GM21423 (cell line): Measurements from ENCODE around the gene MIEN1.
A peak's percentile ranks its signal among the peaks of the same experiment; 100 is the strongest.
"Not testable (repeated sequence)": the region's sequence is repeated elsewhere in the genome, so short reads cannot be mapped to it uniquely, and the experiment has no call there.

ENCODE experiments used
- ATAC-seq: cut with Tn5 transposase; IDR thresholded peaks from one replicate; pipeline ENCODE4 v1.9.1; 2021; ENCODE audit warnings: mild to moderate bottlenecking, moderate library complexity; ENCODE audit not compliant: unreplicated experiment

MIEN1 gene, protein sequence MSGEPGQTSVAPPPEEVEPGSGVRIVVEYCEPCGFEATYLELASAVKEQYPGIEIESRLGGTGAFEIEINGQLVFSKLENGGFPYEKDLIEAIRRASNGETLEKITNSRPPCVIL

DNA sequence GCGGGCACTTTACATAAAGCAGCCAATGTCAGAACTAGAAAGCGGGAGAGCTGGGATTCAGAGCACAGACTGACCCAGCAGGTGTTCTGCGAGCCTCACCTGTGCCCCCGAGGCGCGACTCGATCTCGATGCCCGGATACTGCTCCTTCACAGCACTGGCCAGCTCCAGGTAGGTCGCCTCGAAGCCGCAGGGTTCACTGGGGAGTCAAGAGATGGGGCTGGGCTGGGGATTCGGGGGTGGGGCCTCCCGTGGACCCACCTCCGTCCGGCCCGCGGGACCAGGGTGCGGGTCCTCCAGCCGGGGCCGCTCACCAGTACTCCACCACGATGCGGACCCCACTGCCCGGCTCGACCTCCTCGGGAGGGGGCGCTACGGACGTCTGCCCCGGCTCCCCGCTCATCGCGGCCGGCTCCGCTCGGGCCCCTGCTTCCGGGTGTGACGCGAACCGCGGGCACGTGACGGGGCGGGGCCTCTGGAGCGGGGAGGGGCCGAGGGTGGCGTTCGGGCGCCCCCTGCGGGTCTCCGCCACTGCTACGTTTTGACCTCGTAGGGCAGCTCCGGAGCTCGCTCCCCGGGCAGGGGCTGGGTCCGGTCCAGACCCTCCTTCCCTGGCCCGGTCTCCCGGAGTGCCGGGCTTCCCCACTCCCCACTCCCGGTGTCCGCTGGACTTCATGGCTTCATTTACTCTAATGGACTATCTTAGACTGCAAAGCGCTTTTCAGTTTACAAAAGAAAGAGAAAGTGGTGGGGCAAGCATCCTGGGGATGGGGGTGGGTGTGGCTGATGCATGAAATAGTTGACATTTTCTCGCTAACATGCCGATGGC, at the start of gene MIEN1:
Gene MIEN1 (minus strand): TSS at position 438 of the 827 bp plus-strand sequence. CDS start 37 bp downstream, at position 401.
- ATAC-seq, result peak; percentile 86

DNA sequence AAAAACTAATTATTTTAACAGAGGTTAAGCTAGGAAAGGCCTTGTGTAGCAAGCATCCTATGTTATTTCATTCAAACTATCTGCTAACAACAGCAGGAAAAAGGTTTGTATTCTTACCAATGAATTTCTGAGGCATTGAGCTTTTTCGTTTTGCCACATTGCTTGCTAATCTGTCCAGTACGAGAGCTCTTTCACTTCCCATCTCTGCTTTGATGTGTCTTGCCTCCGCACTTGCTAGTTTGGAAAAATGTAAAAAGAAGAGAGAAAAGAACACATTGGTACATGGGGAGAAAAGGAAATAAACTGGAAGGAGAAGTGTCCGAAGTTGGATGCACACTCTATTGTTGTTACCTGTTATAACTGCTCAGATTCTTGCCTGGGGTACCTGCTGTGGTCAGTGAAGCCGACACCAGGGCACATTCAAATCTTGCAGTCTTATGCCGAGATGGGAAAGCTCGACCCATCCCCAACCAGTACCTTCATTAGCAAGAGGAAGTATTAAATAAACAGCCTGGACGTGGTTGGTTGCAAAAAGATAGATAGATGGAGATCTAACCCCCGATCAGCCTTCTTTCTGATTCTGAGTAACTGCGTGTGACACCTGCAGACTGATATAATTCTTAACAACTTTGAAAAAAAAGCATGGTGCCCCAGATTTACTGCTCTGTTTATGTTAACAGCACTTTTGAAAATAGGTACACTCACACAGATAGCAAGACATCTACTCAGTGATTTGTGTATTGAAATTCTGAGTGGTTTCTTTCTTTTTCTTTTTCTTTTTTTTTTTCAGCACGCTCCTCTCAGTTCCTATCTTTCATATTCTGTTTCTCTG, 47.4 kb upstream of the MIEN1 start:
- no peak for ATAC-seq

DNA sequence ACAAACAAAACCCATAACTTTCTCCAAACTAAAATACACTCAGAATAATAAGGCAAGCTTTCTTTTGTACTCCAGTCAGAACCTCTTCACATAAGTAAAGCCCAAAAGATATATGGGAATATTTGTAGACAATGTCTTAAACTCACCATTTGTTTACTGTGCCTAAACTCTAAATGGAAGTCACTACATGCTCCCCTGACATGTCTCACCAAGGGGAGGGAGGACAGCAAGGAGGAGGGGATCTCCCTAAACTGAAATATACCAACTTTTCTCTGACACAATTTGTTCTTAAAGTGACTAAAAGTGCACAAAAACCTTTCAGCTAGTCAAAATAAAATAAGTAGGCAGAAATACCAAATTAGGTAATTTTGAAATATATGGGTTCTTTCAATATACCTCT, 45.9 kb upstream of the MIEN1 start:
- no peak for ATAC-seq

DNA sequence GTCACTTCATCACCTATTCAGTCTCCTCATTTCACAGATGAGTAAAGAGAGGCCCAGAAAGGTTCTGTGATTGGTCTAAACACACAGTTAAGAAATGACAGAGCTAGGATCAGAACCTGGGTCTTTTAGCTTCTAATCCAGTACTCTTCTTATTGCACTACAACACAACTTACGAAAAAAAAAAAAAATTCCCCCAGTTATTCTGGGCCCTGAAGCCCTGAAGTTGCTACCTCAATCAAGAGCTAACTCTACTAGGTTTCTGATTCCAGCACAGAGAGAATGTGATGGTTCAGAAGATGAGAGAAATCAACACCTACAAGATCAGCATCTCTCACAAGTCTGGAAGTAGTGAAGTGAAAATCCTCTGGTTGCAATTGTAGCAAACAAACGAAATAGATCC, 44.7 kb upstream of the MIEN1 start:
- no peak for ATAC-seq

DNA sequence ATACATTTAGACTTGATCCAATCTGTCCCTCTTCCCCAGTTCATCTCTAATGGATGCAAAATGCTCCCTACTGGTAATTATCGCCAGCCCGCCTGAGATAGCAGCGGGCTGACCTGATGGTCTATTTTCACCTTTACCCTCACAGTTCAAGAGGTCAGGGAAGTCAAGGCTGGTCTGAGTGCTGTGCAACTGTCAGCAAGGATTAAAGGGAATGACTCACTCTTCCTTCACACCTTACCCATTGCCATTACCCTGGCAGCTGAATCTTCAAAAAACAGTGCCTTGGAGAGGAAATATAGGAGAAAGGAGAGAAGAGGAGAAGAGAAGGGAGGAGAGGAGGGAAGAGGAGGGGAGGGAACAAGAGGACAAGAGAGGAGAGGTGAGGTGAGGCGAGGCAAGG, 43.7 kb upstream of the MIEN1 start:
- ATAC-seq, result no peak

DNA sequence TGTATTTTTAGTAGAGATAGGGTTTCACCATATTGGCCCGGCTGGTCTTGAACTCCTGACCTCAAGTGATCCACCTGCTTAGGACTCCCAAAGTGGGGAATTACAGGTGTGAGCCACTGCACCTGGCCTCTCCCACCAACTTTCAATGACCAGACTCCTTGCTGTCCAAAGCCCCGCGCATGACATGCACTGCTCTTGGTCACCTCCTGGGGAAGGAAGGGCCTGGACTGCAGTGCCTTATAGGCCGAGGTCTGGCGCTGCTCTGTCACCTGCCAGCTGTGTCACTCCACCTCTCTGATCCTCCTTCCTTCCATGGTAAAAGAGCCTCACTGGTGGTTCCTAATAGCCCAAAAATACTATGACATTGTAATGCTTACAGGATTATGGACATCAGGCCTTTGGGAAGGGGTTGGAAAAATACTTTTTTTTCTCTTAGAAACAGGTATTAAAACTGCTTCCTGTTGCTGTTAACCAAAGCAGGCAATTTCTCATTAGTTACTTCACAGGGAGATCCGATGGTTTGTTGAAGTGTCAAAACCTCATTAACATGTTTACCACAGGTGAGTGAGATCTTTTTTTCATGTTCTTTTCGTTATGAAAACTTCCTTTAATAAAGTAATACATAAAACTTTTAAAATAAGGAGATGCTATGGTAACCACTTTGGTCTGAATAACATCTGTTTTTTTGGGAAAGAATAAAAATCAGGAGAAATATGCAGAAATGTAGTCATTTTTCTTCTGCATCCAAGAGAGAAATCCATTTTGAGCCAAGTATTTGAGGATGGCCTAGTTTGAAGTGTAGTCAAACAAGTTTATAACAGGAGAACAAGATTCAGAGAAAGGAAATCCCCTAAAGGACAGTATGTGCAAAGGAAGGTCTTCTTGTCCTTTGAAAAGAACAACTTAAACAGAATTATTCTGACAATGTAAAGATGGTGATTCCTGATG, 42.9 kb upstream of the MIEN1 start:
- ATAC-seq, result no peak

DNA sequence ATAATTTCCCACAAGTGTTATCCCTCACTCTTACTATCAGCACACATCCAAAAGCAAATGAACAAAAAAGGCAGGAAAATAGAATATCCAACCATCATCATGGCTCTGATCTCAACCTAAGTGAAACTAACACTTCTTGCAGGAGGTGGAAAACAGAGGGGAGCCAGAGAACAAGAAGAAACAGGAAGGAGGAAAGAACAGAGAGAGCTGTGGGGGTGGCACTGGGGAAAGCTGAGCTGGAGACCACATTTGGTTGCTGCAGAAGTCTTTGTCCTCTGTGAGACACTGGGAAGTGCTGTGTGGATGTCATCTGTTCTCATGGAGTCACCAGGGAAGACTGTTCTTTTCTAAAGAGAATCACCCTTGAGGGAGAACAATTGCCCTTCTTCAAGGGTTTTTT, 42.1 kb upstream of the MIEN1 start:
- no peak for ATAC-seq

DNA sequence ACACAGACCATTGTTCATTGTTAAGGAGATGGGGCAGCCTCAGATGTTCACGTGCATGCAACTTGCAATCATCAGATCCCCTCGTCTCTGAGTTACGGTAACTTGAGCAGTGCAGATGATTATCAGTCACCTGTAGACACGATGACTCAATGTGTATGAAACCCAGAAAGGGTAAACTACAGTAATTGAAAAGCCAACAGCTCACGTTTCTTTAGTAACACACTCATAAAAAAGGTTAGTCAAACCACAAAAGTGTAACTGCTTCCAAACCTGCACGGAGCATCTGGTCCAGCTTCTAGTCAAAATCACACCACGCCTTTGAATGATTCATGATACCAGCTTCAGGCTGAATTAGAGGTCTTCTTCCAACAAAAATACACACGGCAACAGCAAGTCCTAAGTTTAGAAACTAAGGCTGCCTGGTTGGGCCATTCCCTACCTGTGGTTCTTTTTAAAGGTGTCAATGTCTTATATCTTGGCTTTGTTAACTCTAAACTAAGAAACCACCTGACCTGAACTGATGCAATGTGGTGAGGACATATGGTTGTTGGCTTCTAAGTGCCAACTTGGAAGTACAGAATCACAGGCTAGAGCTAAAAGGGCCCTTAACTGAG, 39.7 kb upstream of the MIEN1 start:
- peak; percentile 58 for ATAC-seq

DNA sequence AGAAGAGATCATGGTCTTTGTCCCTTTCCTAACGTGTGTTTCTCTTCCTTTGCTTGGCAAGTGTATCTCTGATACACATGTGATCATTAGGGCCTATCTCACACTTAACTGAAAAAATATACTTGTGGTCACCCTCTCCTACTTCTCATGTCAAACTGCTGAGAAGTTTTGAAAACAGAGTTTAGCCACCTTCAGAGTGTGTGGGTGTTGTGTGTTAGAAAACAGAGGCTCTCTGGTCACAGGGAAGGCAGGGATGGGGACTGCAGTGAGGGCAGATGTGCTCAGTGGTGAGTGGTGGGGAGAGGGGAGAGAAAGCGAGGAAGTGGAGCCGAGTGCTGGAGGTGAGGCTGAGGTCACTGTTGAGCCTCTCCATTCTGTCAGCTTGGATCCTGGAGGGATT, 36.8 kb upstream of the MIEN1 start:
- no peak for ATAC-seq

DNA sequence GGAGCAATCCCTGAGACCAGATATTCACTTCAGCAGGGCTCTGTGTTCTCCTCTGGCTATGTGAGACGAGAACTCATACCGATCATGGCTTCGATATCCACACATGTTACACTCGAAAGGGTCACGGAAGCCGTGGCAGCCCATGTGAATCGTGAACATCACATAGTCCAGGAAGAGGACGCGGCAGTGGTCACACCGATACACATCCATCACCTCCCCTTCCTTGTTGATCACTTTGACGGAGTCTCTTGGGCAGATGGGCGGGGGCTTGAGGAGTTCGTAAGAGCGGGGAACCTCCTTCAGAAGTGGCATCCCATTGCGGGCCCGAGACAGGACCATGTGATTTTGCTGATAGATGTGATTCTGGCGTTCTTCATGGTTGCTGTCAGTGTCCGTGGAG, 35.4 kb upstream of the MIEN1 start:
- no peak for ATAC-seq

DNA sequence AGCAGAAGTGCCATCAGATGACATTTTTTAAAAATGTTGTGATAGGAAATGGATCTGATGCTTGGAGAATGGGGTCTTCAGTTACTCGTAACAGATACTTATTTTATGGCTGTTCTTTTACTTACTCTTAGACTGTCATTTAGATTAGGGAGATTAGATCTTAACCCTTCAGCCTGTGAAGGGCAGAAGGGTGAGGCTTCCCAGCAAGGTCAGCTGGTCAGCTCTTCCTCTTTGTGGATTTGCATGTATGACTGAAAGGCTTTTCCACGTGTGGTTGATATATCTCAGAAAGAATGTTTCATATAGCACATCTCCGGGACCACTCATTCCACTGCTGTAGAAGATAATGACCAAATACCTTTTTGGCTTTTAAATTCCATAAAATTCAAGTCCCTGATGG, 34.8 kb upstream of the MIEN1 start:
- no peak for ATAC-seq

DNA sequence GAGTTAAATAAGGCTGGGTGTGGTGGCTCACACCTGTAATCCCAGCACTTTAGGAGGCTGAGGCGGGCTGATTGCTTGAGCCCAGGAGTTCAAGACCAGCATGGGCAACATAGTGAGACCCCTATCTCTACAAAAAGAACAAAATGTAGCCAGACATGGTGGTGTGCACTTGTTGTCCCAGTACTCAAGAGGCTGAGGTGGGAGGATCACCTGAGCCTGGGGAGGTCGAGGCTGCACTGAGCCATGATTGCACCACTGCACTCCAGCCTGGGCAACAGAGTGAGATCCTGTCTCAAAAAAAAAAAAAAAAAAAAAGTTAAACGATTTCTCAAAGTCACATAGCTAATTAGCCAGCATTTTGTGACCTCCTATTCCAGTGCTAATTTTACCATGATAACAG, 33.8 kb upstream of the MIEN1 start:
- not testable (repeated sequence) for ATAC-seq

DNA sequence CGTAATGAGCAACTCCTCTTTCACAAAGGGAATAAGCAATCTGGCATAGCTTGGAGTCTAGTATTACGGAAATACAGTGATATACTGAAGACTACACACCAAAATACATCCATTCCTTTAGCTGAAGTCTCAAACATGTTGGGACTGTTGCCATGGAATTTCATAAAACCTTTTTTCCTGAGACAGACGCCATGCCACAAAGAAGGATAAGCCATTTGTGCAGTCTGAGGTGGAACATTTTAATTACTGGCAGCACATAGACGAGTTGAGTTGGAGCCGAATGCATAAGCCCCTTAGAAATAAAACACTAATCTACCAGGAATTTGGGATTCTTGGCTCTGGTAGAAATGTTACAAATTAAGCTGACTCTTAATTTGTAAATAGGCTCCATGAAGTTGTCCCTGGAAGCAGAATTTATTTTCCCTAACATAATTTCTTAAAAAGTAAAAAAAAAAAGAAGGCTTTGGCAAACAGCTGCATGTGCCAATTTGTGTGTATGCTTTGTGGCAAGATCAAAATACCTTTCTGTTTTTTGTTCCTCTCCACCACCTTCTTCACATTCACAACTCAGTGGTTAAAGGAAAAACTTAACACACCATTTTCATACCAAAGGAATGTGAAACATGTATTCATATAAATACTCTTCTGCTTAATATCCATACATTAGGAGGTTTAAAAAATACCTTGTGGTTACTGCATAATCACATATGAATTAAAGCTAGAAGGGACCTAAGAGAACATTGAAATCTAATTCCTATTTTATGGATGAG, 32.9 kb upstream of the MIEN1 start:
- no peak for ATAC-seq

DNA sequence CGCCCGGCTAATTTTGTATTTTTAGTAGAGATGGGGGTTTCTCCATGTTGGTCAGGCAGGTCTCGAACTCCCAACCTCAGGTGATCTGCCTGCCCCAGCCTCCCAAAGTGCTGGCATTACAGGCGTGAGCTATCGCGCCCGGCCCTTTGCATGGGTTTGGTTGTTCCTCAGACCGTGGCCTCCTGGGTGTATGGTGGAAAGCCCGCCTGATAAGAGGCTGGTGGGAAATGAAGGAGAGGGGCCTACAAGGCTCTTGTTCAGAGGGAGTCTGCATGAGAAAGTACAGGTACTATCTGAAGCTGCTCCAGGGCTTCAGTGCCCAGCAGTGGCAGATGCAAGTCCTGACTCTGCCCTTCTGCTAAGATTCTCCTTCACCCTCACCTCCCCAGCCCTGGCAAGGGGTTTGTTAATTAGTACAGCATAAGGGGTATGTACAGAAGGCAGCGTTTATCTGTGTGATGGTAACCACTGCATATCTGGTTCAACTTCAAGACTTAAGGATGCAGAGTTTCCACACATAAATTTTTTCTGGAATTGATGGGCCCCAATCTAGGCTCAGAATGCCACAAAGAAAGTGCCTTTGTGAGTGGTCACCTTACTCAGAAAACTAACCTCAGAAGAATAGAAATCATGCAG, 31.6 kb upstream of the MIEN1 start:
- no peak for ATAC-seq

DNA sequence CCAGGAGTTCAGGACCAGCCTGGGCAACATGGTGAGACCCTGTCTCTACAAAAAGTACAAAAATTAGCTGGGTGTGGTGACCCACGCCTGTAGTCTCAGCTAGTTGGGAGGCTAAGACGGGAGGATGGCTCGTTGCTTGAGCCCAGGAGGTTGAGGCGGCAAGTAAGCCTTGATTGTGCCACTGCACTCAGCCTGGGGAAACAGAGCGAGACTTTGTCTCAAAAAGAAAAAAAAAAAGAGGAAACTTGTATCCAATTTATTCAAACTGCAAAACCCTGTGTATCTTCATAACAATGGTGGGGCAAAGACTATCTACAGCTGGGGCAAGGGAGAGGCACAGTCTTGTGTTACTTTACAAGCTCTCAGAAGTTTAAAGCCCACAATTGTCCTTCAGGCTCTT, 28.9 kb upstream of the MIEN1 start:
- no peak for ATAC-seq

DNA sequence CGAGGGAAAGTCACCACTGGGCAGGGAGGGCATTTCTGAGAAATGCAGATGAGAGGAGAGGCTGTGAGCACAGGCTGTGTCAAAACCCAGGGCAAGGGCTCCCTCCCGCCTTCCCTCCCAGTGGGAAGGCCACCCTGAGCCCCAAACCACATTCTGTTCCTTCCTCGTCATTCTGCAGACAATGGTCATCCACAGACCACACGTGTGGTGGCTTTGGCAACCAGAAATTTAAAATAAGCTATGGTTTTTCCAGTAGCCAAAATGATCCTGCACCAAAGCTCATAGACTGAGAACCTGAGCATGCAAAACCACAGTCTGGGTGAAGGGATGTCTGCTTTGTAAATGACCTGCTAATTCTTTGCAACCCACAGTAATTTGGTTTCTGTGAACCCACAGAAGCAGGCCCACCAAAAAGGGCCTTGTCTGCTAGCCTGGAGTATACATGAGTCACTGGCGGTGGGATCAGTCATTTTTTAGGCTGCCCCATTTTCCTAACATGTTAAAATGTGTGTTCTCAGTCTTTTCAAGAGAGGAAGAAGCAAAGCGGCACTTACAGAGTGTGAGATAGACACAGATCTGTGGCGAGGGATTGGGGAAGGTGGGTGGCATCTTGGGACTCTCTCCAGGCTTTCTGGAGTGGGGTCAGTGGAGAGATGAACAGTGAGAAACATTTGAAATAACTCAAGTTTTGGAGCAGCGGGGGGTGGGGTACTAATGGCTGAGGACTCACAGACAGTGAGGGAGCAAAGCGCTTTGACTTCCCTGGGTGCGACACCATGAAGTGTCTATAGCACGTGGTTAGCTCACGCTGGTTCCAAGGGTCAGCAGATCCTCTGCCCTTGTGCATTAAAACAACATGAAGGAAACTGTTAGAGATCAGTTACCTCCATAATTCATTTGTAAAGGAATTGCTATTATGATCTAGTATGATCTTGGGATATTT, 27.9 kb upstream of the MIEN1 start:
- peak; percentile 13 for ATAC-seq

DNA sequence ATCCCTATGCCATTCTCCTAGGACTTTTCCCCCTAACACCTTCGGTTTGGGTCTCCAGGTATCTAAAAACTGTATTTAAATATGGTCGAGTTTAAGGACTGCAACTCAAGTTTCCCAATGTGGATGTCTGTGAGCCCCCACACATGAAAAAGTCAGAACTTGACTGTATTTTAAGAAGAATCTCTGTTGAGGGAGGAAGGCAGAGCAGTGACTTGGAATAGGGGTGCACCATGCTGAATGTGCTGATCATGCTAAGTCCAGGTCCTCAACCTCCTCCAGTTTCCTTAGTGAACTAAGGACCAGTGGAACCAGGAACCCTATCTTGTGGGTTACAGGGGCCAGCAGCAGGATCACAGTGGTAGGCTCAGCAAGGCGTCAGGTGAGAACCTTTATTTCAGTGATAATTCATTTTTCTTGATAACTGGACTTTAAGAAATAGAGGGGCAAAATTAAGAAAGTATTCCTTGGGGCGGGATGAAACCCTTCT, 26.9 kb upstream of the MIEN1 start:
- no peak for ATAC-seq
